ENCODE measurements around the gene ITPR2. TPM values are rescaled to one million over a fixed set of nuclear protein-coding genes. Genes with fewer than 3 reads are reported as not detected.

ITPR2 gene
- polyA plus RNA-seq, 1 of the 3 experiments (the other 2 are of a cell fraction): 2.3 TPM

DNA sequence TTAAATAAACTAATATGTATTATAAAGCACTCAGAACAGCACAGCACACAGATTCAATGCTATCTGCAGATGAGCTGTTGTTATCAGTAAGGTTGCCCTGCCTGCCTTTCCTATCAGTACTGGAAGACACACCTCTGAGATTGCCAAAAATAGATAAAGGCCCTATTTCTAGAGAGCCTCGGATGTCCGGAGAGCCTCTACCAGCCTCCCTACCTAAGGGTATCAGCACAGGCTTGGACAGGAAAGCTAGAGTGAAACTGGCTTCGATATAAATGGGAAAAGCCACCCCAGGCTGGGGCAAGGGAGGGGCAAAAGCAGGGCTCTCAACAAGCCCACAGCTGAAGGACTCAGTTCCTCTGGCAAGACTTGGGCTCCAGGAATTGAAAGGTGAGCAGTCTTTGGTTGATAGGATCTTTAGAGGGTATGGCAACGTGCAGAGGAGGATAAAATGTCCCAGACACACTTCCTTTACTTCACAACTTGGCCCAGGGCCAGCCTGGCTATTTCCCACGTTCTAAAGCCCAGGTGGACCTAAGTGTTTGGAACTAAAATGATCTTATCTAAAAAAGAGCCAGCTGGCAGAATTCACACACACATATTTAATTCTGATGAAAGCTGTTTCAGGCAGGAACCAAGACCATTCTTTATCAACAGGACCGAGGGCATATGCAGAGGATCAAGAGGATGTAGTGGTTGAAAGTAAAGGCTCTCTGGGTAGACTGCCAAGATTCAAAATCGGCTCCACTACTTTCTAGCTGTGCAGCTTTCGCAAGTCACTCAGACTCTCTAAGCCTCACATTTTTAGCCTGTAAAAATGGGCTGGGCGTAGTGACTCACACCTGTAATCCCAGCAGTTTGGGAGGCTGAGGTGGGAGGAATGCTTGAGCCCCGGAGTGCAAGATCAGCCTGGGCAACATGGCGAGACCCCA lies 37.8 kb upstream of the ITPR2 start (continued):
- TF ChIP-seq, protein P1, sequence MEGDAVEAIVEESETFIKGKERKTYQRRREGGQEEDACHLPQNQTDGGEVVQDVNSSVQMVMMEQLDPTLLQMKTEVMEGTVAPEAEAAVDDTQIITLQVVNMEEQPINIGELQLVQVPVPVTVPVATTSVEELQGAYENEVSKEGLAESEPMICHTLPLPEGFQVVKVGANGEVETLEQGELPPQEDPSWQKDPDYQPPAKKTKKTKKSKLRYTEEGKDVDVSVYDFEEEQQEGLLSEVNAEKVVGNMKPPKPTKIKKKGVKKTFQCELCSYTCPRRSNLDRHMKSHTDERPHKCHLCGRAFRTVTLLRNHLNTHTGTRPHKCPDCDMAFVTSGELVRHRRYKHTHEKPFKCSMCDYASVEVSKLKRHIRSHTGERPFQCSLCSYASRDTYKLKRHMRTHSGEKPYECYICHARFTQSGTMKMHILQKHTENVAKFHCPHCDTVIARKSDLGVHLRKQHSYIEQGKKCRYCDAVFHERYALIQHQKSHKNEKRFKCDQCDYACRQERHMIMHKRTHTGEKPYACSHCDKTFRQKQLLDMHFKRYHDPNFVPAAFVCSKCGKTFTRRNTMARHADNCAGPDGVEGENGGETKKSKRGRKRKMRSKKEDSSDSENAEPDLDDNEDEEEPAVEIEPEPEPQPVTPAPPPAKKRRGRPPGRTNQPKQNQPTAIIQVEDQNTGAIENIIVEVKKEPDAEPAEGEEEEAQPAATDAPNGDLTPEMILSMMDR (IDR thresholded peaks at IDR 0.05): no peak
- TF ChIP-seq EP300 (IDR thresholded peaks at IDR 0.05; ENCODE audit: borderline replicate concordance in 1 of 2, low read depth in 1 of 2, low read length in 1 of 2): peak in 1 of 2 experiments; percentile 79; a peak in 2 of 4 replicates
- TF ChIP-seq NRF1 (IDR thresholded peaks at IDR 0.05; ENCODE audit: low read depth, low read length): no peak
- no peak for TF ChIP-seq EZH2phosphoT487 (IDR thresholded peaks at IDR 0.05; ENCODE audit: borderline replicate concordance, low read depth)

- peak overlapping the region in 1 of 2 experiments; percentile 84; a peak in 2 of 4 replicates for H3K27ac ChIP-seq (ENCODE audit: low read depth in 2 of 2, low read length in 1 of 2)
- H3K27me3 ChIP-seq (ENCODE audit: insufficient read depth): no peaks in the 10 kb centered on the region
- no peak for DNase-seq
- no peak overlapping the region for H2AFZ ChIP-seq (ENCODE audit: low read depth)
- no peak overlapping the region for H3K4me2 ChIP-seq
- H3K4me1 ChIP-seq (ENCODE audit: control insufficient read depth in 1 of 2, insufficient read depth in 2 of 2, low read depth in 1 of 2, low read length in 1 of 2): peaks cover 0 to 23% of the 10 kb centered on the region in 2 experiments; a peak in 2 of 4 replicates
- no peaks in the 10 kb centered on the region for H3K9me3 ChIP-seq
- ChIA-PET POLR2A (interaction anchor here (0.6 to 1.4 kb wide), 3 partner anchors 16 to 203 kb away, joined by 3 to 4 read pairs (median 3); partner anchors contain the start of gene ITPR2), CTCF (interaction anchor here (0.7 to 4.0 kb wide), 9 partner anchors 10 to 436 kb away, joined by 3 to 38 read pairs (median 6); partner anchors contain the start of genes ITPR2 and TM7SF3)
- H3K4me3 ChIP-seq (ENCODE audit: low read depth in 2 of 2, low read length in 1 of 2): no peak overlapping the region
- no peaks in the 10 kb centered on the region for H4K20me1 ChIP-seq (ENCODE audit: insufficient read depth)
- no peaks in the 10 kb centered on the region for H3K36me3 ChIP-seq (replicated peaks in 1 of 2; ENCODE audit: control insufficient read depth in 1 of 2, insufficient read depth in 2 of 2, low read length in 1 of 2)
- no peak overlapping the region for H3K9ac ChIP-seq
- H3K79me2 ChIP-seq (ENCODE audit: insufficient read depth): no peaks in the 10 kb centered on the region
- no peaks in the 10 kb centered on the region for H3F3A ChIP-seq (replicated peaks; ENCODE audit: insufficient read depth)
- WGBS (ENCODE audit: low lambda C conversion rate): 85% methylated on average over 4 of the region's 6 CpGs
- TF ChIP-seq RAD21 (IDR thresholded peaks at IDR 0.05; ENCODE audit: low read length) (no peak), YY1 (IDR thresholded peaks at IDR 0.05; ENCODE audit: low read depth) (no peak), SMC3 (IDR thresholded peaks at IDR 0.05; ENCODE audit: low read depth, low read length) (no peak)
- no peaks in the 10 kb centered on the region for H3K9me2 ChIP-seq
Observed at GRCh38 chr12:26869908-26870459, 37.0 kb upstream of the ITPR2 start.

DNA sequence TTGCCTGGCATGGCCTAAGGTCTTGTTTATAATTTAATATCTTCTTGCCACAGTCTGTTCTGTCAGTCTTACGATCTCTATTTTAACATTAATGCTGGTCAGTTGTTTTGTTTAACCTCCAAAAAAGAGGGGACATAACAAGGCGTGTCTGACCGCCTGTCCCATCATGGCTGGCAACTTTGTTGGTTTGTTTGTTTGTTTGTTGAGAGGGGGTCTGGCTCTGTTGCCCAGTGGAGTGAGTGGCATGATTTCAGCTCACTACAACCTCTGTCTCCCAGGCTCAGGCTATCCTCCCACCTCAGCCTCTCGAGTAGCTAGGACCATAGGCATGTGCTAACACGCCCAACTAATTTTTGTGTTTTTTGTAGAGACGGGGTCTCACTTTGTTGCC lies 36.1 kb upstream of the ITPR2 start:
- Histone ChIP-seq H3K79me2 (ENCODE audit: insufficient read depth) (no peaks in the 10 kb centered on the region), H3K9me2 (no peaks in the 10 kb centered on the region), H3K4me3 (ENCODE audit: low read depth in 2 of 2, low read length in 1 of 2) (no peak overlapping the region), H3K27ac (ENCODE audit: low read depth in 2 of 2, low read length in 1 of 2) (peak overlapping the region in 1 of 2 experiments; percentile 48; a peak in 1 of 4 replicates), H2AFZ (ENCODE audit: low read depth) (no peak overlapping the region), H3K4me2 (no peak overlapping the region), H3K9ac (no peak overlapping the region), H3K9me3 (no peaks in the 10 kb centered on the region), H3F3A (replicated peaks; ENCODE audit: insufficient read depth) (no peaks in the 10 kb centered on the region), H3K4me1 (ENCODE audit: control insufficient read depth in 1 of 2, insufficient read depth in 2 of 2, low read depth in 1 of 2, low read length in 1 of 2) (peaks cover 0 to 23% of the 10 kb centered on the region in 2 experiments; a peak in 2 of 4 replicates), H4K20me1 (ENCODE audit: insufficient read depth) (no peaks in the 10 kb centered on the region), H3K27me3 (ENCODE audit: insufficient read depth) (no peaks in the 10 kb centered on the region), H3K36me3 (replicated peaks in 1 of 2; ENCODE audit: control insufficient read depth in 1 of 2, insufficient read depth in 2 of 2, low read length in 1 of 2) (no peaks in the 10 kb centered on the region)
- no peak for DNase-seq
- 95% methylated on average over 6 of the region's 6 CpGs for WGBS (ENCODE audit: low lambda C conversion rate)
- ChIA-PET POLR2A (no interaction called here), CTCF (interaction anchor here (0.7 to 4.0 kb wide), 6 partner anchors 9 to 145 kb away, joined by 3 to 38 read pairs (median 4); partner anchors contain the start of genes ITPR2 and TM7SF3)
- no peak for TF ChIP-seq NRF1 (IDR thresholded peaks at IDR 0.05; ENCODE audit: low read depth, low read length)
- TF ChIP-seq, protein P2, sequence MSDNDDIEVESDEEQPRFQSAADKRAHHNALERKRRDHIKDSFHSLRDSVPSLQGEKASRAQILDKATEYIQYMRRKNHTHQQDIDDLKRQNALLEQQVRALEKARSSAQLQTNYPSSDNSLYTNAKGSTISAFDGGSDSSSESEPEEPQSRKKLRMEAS (IDR thresholded peaks at IDR 0.05; ENCODE audit: low read depth): no peak
- no peak for TF ChIP-seq USF1 (IDR thresholded peaks at IDR 0.05; ENCODE audit: borderline replicate concordance, low read depth)
- TF ChIP-seq, protein P3, sequence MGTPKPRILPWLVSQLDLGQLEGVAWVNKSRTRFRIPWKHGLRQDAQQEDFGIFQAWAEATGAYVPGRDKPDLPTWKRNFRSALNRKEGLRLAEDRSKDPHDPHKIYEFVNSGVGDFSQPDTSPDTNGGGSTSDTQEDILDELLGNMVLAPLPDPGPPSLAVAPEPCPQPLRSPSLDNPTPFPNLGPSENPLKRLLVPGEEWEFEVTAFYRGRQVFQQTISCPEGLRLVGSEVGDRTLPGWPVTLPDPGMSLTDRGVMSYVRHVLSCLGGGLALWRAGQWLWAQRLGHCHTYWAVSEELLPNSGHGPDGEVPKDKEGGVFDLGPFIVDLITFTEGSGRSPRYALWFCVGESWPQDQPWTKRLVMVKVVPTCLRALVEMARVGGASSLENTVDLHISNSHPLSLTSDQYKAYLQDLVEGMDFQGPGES (IDR thresholded peaks at IDR 0.05; ENCODE audit: low read depth, low read length): no peak
- TF ChIP-seq YY1 (IDR thresholded peaks at IDR 0.05; ENCODE audit: low read depth): no peak
- TF ChIP-seq FOXJ3 (CRISPR knock-in tag; IDR thresholded peaks at IDR 0.05): no peak
- TF ChIP-seq MXI1 (IDR thresholded peaks at IDR 0.05; ENCODE audit: low read depth, low read length): no peak
- no peak for TF ChIP-seq ELF1 (IDR thresholded peaks at IDR 0.05)
- TF ChIP-seq REST (IDR thresholded peaks at IDR 0.05; ENCODE audit: low read depth, low read length): no peak
- TF ChIP-seq SMC3 (IDR thresholded peaks at IDR 0.05; ENCODE audit: low read depth, low read length): no peak
